ENCODE results near the gene SNW1.
"Not testable (repeated sequence)": the region's sequence is repeated elsewhere in the genome, so short reads cannot be mapped to it uniquely, and the experiment has no call there.

GRCh38 chr14:77799456-77799855 lies 38.5 kb upstream of the SNW1 start:
- not testable (repeated sequence) for TF ChIP-seq EZH2 (IDR thresholded peaks at IDR 0.05; ENCODE audit: low read length, missing control alignments)
- TF ChIP-seq, protein P1, sequence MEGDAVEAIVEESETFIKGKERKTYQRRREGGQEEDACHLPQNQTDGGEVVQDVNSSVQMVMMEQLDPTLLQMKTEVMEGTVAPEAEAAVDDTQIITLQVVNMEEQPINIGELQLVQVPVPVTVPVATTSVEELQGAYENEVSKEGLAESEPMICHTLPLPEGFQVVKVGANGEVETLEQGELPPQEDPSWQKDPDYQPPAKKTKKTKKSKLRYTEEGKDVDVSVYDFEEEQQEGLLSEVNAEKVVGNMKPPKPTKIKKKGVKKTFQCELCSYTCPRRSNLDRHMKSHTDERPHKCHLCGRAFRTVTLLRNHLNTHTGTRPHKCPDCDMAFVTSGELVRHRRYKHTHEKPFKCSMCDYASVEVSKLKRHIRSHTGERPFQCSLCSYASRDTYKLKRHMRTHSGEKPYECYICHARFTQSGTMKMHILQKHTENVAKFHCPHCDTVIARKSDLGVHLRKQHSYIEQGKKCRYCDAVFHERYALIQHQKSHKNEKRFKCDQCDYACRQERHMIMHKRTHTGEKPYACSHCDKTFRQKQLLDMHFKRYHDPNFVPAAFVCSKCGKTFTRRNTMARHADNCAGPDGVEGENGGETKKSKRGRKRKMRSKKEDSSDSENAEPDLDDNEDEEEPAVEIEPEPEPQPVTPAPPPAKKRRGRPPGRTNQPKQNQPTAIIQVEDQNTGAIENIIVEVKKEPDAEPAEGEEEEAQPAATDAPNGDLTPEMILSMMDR (conservative IDR thresholded peaks at IDR 0.05 in 1 of 2, IDR thresholded peaks at IDR 0.05 in 1 of 2; ENCODE audit: low read depth in 1 of 2, low read length in 2 of 2), result not testable (repeated sequence)

All from fibroblast of lung (primary cell).